Hematopoietic multipotent progenitor cell treated with erythropoietin and hydrocortisone succinate and interleukin-3 and kit ligand, for 4 days (in vitro differentiated cells): Measurements from ENCODE around the gene FOXC2.
"Not testable (repeated sequence)": the region's sequence is repeated elsewhere in the genome, so short reads cannot be mapped to it uniquely, and the experiment has no call there.

ENCODE experiments used
- DNase-seq: peaks from one replicate; pipeline ENCODE4 v3.0.0-alpha.2; 2015

The FOXC2 gene

GRCh38 chr16:86575095-86575685 lies 8.6 kb downstream of the FOXC2 start:
- no peak for DNase-seq

DNA sequence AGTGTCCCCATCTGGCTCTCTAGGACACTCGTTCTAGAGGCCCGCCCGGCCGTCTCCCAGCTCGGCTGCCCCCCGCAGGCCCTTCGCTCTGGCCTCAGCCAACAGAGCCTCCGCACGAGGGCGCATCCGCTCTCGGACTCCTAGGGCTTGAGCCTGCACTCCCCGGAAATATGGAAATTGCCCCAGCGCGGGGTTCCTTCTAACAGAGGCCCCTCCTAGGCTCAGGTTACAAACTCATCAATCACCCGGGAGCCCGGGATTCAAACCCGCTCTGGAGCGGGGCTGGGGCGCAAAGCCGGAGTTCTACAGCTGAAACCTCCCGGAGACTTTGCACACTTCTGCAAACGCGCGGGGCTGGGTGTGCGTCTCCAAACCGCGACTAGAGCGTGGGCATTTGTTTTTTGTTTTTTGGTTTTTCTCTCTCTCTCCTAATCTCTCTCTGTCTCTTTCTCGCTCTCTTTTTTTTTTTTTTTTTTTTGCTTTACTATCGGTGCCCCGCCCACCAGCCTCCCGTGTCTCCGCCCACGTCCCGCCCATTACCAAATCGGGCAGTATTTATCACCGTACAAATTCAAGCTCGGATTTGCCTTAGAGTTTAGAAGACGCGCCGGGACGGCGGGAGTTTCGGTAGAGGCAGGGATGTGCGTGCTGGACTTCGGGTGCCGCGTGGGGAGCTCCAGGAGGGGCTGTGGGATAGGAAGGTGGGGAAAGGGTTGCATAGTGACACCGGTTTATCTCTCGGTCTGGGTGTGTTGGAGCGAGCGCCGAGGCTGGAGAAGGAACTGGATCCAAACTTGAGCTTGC lies 9.3 kb downstream of the FOXC2 start:
- peak; percentile 70 for DNase-seq

DNA sequence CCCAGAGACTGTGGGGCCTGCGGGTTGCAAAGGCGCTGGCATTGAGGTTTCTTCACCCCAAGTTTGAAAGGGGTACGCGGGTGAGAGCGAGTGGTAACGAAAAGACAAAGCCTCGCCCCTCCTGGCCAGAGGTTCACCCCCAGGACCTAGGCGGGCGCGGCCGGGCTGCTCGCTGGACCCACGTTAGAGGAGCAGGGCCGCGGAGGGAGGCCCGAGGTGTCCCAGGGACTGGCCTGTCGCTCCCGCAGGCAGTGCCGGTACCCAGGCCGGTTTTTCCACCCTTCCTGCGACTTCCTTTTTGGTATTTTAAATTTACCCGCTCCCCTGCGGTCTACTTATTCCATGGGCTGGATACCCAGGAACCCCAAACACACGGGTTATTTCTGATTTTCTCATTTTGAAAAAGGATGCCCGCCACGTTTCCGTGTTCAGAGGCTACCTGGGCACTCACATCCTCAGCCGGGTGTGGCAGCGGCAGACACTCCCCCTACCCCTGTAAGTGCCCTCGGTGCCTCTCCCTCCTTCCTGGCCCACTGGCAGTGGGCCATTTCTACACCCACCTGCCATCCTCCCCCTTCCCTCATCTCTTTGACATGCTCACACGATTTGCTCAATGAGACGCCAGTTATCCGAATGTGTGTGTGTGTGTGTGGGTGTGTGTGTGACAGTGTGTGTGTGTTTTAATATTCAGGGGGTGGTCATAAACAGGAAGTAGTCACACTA lies 10.1 kb downstream of the FOXC2 start:
- no peak for DNase-seq

DNA sequence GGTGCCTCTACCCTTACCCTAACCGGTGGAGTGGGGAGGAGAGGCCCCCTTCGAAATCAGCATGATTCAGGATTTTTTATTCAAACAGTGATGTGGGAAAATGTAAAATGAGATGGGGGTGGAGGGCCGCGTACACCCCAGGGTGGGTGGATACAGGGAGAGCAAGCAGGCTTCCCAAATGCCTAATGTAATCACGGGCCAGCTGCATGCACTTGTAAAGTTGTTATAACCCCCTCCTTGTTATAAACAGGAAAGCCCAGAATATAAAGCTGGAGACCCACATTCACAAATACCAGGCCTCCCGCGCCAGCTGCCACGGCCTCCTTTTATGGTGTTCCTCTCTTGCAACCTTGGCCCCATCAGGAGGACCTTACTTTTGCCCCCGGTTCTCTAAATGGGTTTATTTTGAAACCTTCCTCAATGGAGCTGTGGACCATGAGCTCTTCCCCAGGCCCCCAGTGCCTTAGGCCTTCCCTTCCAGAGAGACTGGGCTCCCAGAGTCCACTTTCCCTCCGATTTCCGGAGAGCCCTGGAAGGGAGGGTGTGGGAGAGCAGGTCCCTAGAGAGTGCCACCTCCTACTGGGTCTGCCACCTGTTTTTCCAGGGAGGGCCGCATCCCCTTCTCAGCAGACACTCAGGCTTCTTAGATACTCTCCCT lies 10.8 kb downstream of the FOXC2 start:
- DNase-seq: no peak

- no peak for DNase-seq
Measured at GRCh38 chr16:86578061-86578599, 11.5 kb downstream of the FOXC2 start, which contains the start of gene FOXL1. FOXL1 (plus strand) TSS chr16:86578549; CDS start chr16:86578724, 175 bp downstream.

GRCh38 chr16:86578611-86579267 lies 12.1 kb downstream of the FOXC2 start:
- DNase-seq: no peak

GRCh38 chr16:86579268-86580062 lies 12.8 kb downstream of the FOXC2 start:
- DNase-seq: no peak

DNA sequence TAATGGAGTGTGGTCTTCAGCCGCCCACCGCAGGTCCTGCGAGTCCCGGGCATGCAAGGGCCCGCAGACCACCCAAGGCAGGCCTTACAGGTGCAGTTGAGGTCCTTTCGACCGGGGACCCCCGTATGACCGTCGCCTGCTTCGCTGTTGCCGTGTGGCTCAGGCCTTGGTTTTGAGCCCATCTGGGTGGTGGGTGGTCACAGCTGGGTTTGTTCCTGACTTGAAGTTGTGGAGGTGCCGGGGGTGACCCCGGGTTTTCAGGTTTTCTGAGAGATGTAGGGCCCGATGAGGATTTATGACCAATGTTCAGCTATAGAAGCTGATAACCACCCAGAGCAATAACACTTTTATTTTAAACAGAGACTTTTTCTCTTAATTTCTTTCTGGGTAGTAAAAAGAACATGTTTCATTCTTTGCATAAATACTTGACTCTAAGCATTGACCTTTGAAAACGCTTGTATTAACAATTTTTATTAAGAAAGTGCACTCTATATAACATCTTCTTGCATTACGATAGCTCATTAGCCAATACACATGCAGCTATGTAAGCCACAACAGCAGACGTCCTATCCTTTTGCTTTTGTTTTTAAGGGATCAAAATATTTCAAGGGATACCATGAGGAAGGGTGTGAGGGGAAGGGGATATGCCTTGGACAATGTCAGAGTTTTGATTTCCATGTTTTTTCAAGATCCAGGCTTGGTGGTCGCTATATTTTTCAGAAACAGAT lies 13.6 kb downstream of the FOXC2 start:
- DNase-seq: no peak

DNA sequence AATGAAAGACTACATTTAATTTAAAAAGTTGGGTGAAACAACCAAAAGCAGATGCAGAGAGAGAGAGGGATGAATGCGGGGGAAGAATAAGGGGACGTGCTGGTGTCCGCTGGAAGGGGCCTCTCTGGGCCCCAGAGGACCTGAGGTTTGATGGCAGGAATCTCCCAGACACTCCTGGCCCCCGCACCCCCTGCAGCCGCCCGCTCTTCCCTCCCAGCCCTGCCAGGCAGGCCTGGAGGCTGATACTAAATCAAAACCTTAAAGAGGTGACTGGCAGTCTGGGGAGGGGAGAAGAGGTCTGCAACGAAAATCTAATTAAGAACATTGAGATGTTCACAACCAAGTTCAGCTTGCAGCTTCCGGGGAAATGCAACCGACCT lies 14.2 kb downstream of the FOXC2 start:
- no peak for DNase-seq

GRCh38 chr16:86581458-86581857 lies 14.8 kb downstream of the FOXC2 start:
- DNase-seq: no peak

GRCh38 chr16:86584071-86584685 lies 17.5 kb downstream of the FOXC2 start:
- DNase-seq: no peak

GRCh38 chr16:86584726-86585721 lies 18.4 kb downstream of the FOXC2 start:
- DNase-seq: no peak

- DNase-seq: no peak
Measured at GRCh38 chr16:86585821-86586611, 19.4 kb downstream of the FOXC2 start.

DNA sequence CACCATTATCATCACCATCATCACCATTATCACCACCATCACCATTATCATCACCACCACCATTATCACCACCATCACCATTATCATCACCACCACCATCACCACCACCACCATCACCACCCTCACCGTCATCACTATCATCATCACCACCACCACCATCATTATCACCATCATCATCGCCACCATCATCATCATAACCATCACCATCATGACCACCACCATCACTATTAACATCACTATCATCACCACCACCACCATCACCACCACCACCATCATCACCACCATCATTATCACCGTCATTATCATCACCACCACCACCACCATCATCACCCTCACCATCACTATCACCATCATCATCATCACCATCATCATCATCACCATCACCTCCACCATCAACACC lies 20.9 kb downstream of the FOXC2 start:
- DNase-seq: no peak

DNA sequence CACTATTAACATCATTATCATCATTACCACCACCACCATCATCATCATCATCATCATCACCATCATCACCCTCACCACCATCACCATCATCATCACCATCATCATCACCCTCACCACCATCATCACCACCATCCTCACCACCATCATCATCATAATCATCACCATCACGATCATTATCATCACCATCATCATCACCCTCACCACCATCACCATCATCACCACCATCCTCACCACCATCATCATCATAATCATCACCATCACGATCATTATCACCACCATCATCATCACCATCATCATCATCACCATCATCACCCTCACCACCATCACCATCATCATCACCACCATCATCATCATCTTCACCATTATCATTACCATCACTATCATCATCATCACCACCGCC lies 21.3 kb downstream of the FOXC2 start:
- DNase-seq: not testable (repeated sequence)

DNA sequence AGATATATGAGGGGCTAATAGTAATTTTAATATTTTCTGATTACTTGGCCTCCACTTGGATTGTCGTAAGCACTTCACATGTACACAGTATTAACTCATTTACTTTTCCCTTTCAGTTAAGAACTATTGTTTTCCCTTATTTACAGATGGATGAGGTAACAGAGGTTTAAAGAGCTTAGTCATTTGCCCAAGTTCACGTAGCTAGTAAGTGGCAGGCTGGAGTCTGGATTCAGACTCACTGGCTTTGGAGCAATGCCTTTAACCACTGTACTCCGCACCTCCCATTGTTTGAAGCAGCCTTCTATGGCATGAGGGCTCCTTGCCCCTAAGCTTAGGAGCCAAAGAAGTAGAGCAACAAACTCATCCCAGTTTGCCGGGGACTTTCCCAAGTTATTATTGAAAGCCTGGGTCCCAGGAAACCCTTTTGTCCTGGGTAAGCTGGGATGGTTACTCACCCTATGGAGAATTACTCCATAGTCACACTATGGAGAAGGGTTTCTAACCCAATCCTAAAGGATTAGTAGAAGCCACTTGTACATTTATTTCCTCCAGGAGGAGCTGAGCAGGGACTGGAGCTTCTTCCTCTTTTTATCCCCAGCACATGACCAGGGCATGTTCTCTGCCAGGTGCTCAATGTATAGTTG lies 24.0 kb downstream of the FOXC2 start:
- DNase-seq: no peak

DNA sequence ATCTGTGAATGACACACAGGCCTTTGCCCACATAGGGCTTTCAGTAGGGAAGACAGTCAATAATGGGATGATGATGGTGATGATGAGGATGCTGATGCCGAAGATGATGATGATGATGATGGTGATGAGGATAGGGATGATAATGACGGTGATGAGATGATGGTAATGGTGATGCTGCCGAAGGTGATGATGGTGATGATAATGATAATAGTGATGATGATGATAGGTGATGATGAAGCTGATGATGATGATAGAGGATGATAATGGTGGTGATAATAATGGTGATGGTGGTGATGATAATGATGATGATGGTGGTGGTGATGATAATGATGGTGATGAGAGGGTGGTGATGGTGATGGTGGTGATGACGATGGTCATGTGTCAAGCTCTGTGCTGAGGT lies 24.6 kb downstream of the FOXC2 start:
- no peak for DNase-seq
